Trophoblast cell (in vitro differentiated cells and primary cell): ENCODE measurements around the gene TMEM144.

ENCODE experiments used
- DNase-seq, 2 donors: peaks; one replicate each; pipeline ENCODE4 v3.0.0-alpha.2; 2016
- H2AFZ ChIP-seq: 2 replicates; pipeline ENCODE4 v1.6.1; 2013; ENCODE audit warnings: low read length, moderate library complexity, mild to moderate bottlenecking; ENCODE audit not compliant: insufficient read depth, poor library complexity
- H2AK5ac ChIP-seq: 2 replicates; pipeline ENCODE4 v1.6.1; 2013; ENCODE audit warnings: mild to moderate bottlenecking, low read length
- H2BK120ac ChIP-seq: 2 replicates; pipeline ENCODE4 v1.6.1; 2013; ENCODE audit warnings: low read length, mild to moderate bottlenecking, moderate library complexity; ENCODE audit not compliant: insufficient read depth, poor library complexity
- H2BK12ac ChIP-seq: 2 replicates; pipeline ENCODE4 v1.6.1; 2013; ENCODE audit warnings: mild to moderate bottlenecking, low read length, moderate library complexity
- H2BK5ac ChIP-seq: 2 replicates; pipeline ENCODE4 v1.6.1; 2013; ENCODE audit warnings: low read length, low read depth, moderate library complexity, mild to moderate bottlenecking; ENCODE audit not compliant: poor library complexity
- H3K14ac ChIP-seq: 2 replicates; pipeline ENCODE4 v1.6.1; 2013; ENCODE audit warnings: mild to moderate bottlenecking, low read length
- H3K18ac ChIP-seq: 2 replicates; pipeline ENCODE4 v1.6.1; 2013; ENCODE audit warnings: mild to moderate bottlenecking, low read length
- H3K23ac ChIP-seq: 2 replicates; pipeline ENCODE4 v1.6.1; 2013; ENCODE audit warnings: low read length
- H3K27ac ChIP-seq: 2 replicates; pipeline ENCODE4 v1.5.1; 2013; ENCODE audit warnings: low read depth, mild to moderate bottlenecking, inconsistent platforms, low read length, moderate library complexity
- H3K27me3 ChIP-seq: 2 replicates; pipeline ENCODE4 v1.6.1; 2013; ENCODE audit warnings: inconsistent platforms, mild to moderate bottlenecking, low read length, moderate library complexity; ENCODE audit not compliant: insufficient read depth
- H3K36me3 ChIP-seq, 2 experiments: 1 replicate in 1 of 2; 2 replicates in 1 of 2; pipeline ENCODE4 v1.6.1; 2013; ENCODE audit warnings: low read length in 2 of 2, mild to moderate bottlenecking in 2 of 2, moderate library complexity in 1 of 2; ENCODE audit not compliant: insufficient read depth in 2 of 2, control insufficient read depth in 1 of 2
- H3K4ac ChIP-seq: 2 replicates; pipeline ENCODE4 v1.6.1; 2013; ENCODE audit warnings: low read depth, mild to moderate bottlenecking, low read length, moderate library complexity
- H3K4me1 ChIP-seq, 2 experiments: 1 replicate in 1 of 2; 2 replicates in 1 of 2; pipeline ENCODE4 v1.6.1; 2013; ENCODE audit warnings: low read length in 2 of 2, mild to moderate bottlenecking in 2 of 2, moderate library complexity in 1 of 2; ENCODE audit not compliant: insufficient read depth in 2 of 2, control insufficient read depth in 1 of 2
- H3K4me2 ChIP-seq: 2 replicates; pipeline ENCODE4 v1.6.1; 2013; ENCODE audit warnings: inconsistent platforms, mild to moderate bottlenecking, low read length, moderate library complexity
- H3K4me3 ChIP-seq: 2 replicates; pipeline ENCODE4 v1.5.1; 2013; ENCODE audit warnings: mild to moderate bottlenecking, low read depth, low read length, inconsistent platforms
- H3K79me1 ChIP-seq: one replicate; pipeline ENCODE4 v1.6.1; 2013; ENCODE audit warnings: low read length
- H3K79me2 ChIP-seq: 2 replicates; pipeline ENCODE4 v1.6.1; 2013; ENCODE audit warnings: low read length, mild to moderate bottlenecking; ENCODE audit not compliant: control insufficient read depth, insufficient read depth, poor library complexity
- H3K9ac ChIP-seq: 2 replicates; pipeline ENCODE4 v1.6.1; 2013; ENCODE audit warnings: mild to moderate bottlenecking, low read length
- H3K9me3 ChIP-seq: 2 replicates; pipeline ENCODE4 v1.6.1; 2013; ENCODE audit warnings: low read depth, mild to moderate bottlenecking, control low read depth, inconsistent platforms, low read length; ENCODE audit not compliant: insufficient read depth
- H4K12ac ChIP-seq: 2 replicates; pipeline ENCODE4 v1.6.1; 2013; ENCODE audit warnings: low read depth, mild to moderate bottlenecking, low read length, moderate library complexity
- H4K8ac ChIP-seq: 2 replicates; pipeline ENCODE4 v1.6.1; 2013; ENCODE audit warnings: low read depth, mild to moderate bottlenecking, low read length, moderate library complexity
- H4K91ac ChIP-seq: one replicate; pipeline ENCODE4 v1.6.1; 2013; ENCODE audit warnings: low read depth, mild to moderate bottlenecking, low read length, moderate library complexity
- WGBS: extraction: QIAGEN DNeasy Blood & Tissue Kit; methylation state at CpG from one replicate; pipeline ENCODE4 v1.1.7; 2013; ENCODE audit warnings: missing lambda C conversion rate; ENCODE audit not compliant: insufficient read length, insufficient coverage; ENCODE audit errors: extremely low coverage; 5-methylcytosine and 5-hydroxymethylcytosine counted together

The TMEM144 gene

GRCh38 chr4:158172261-158173258, 37.7 kb upstream of the TMEM144 start, which contains the start of gene GASK1B:
GASK1B (minus strand) TSS chr4:158173025; CDS start chr4:158171375, 1,650 bp downstream.
- Histone ChIP-seq H3K14ac (no peak within 1 kb of the TSS), H2BK120ac (no peak within 1 kb of the TSS), H2AK5ac (no peak within 1 kb of the TSS), H4K12ac (no peak within 1 kb of the TSS), H4K91ac (no peak within 1 kb of the TSS), H3K4me1 (peaks cover 12 to 23% of the 10 kb centered on the region in 2 experiments), H3K18ac (no peak within 1 kb of the TSS), H3K79me2 (peaks cover 5% of the 10 kb centered on the region), H2AFZ (no peak within 1 kb of the TSS), H3K36me3 (peaks cover 3 to 5% of the 10 kb centered on the region in 2 experiments), H3K79me1 (peaks cover 16% of the 10 kb centered on the region), H3K4me2 (peak within 1 kb of the TSS; percentile 48), H3K9ac (no peak within 1 kb of the TSS), H3K4ac (no peak within 1 kb of the TSS), H2BK5ac (no peak within 1 kb of the TSS), H2BK12ac (peak within 1 kb of the TSS; percentile 36), H3K27ac (peak within 1 kb of the TSS; percentile 22), H4K8ac (peak within 1 kb of the TSS; percentile 6), H3K9me3 (no peaks in the 10 kb centered on the region), H3K27me3 (no peaks in the 10 kb centered on the region), H3K23ac (no peak within 1 kb of the TSS), H3K4me3 (no peak within 1 kb of the TSS)
- WGBS: no CpG with 5 or more reads among the region's 12 CpGs
- DNase-seq: peak in 1 of 2 donors; percentile 60

GRCh38 chr4:158176108-158176507, 34.2 kb upstream of the TMEM144 start:
- Histone ChIP-seq H3K4ac (no peak overlapping the region), H3K9ac (no peak overlapping the region), H3K9me3 (no peaks in the 10 kb centered on the region), H3K18ac (no peak overlapping the region), H3K4me1 (peaks cover 4 to 9% of the 10 kb centered on the region in 2 experiments), H2AK5ac (no peak overlapping the region), H3K4me2 (no peak overlapping the region), H3K4me3 (no peak overlapping the region), H4K12ac (no peak overlapping the region), H3K79me1 (peaks cover 3% of the 10 kb centered on the region), H2BK12ac (no peak overlapping the region), H3K79me2 (no peaks in the 10 kb centered on the region), H2BK120ac (peak overlapping the region; percentile 18), H2AFZ (no peak overlapping the region), H3K36me3 (no peaks in the 10 kb centered on the region), H3K27ac (peak overlapping the region; percentile 27), H2BK5ac (peak overlapping the region; percentile 6), H3K23ac (no peak overlapping the region), H4K91ac (no peak overlapping the region), H4K8ac (no peak overlapping the region), H3K14ac (no peak overlapping the region), H3K27me3 (no peaks in the 10 kb centered on the region)
- DNase-seq: peak; percentile 46 to 73
- no CpG with 5 or more reads among the region's 2 CpGs for WGBS

GRCh38 chr4:158176776-158177175, 33.5 kb upstream of the TMEM144 start:
- DNase-seq: peak in 1 of 2 donors; percentile 56
- H2BK12ac ChIP-seq: no peak overlapping the region
- H3K9me3 ChIP-seq: no peaks in the 10 kb centered on the region
- no peak overlapping the region for H3K27ac ChIP-seq
- peaks cover 3 to 7% of the 10 kb centered on the region in 2 experiments for H3K4me1 ChIP-seq
- no peak overlapping the region for H3K23ac ChIP-seq
- H3K79me2 ChIP-seq: no peaks in the 10 kb centered on the region
- no peaks in the 10 kb centered on the region for H3K27me3 ChIP-seq
- H3K9ac ChIP-seq: no peak overlapping the region
- H3K4me2 ChIP-seq: no peak overlapping the region
- H3K14ac ChIP-seq: no peak overlapping the region
- no peak overlapping the region for H3K4me3 ChIP-seq
- no peak overlapping the region for H4K12ac ChIP-seq
- no peak overlapping the region for H2BK120ac ChIP-seq
- H3K4ac ChIP-seq: no peak overlapping the region
- H3K79me1 ChIP-seq: no peaks in the 10 kb centered on the region
- no peak overlapping the region for H4K8ac ChIP-seq
- no peaks in the 10 kb centered on the region for H3K36me3 ChIP-seq
- no peak overlapping the region for H2AFZ ChIP-seq
- no peak overlapping the region for H2AK5ac ChIP-seq
- no peak overlapping the region for H4K91ac ChIP-seq
- no peak overlapping the region for H2BK5ac ChIP-seq
- no peak overlapping the region for H3K18ac ChIP-seq

- no peak overlapping the region for H4K91ac ChIP-seq
- no peak overlapping the region for H2BK120ac ChIP-seq
- H3K18ac ChIP-seq: no peak overlapping the region
- H3K4me2 ChIP-seq: no peak overlapping the region
- WGBS: no CpG with 5 or more reads among the region's 3 CpGs
- H2BK5ac ChIP-seq: no peak overlapping the region
- no peak overlapping the region for H2AFZ ChIP-seq
- no peak overlapping the region for H3K27ac ChIP-seq
- H4K12ac ChIP-seq: no peak overlapping the region
- peaks cover 3% of the 10 kb centered on the region for H3K79me1 ChIP-seq
- H3K79me2 ChIP-seq: no peaks in the 10 kb centered on the region
- H3K9ac ChIP-seq: no peak overlapping the region
- H2BK12ac ChIP-seq: no peak overlapping the region
- peaks cover 3 to 10% of the 10 kb centered on the region in 2 experiments for H3K4me1 ChIP-seq
- H3K27me3 ChIP-seq: no peaks in the 10 kb centered on the region
- H3K23ac ChIP-seq: no peak overlapping the region
- H3K4ac ChIP-seq: no peak overlapping the region
- no peak overlapping the region for H3K14ac ChIP-seq
- H3K36me3 ChIP-seq: no peaks in the 10 kb centered on the region
- no peak overlapping the region for H3K4me3 ChIP-seq
- no peak for DNase-seq
- H3K9me3 ChIP-seq: no peaks in the 10 kb centered on the region
- H2AK5ac ChIP-seq: no peak overlapping the region
- no peak overlapping the region for H4K8ac ChIP-seq
Observed at GRCh38 chr4:158179465-158179864, 30.8 kb upstream of the TMEM144 start.
